Muscle of leg (tissue), 11 donors: Measurements from ENCODE around the gene BRPF3. TPM values are rescaled to one million over a fixed set of nuclear protein-coding genes. Genes with fewer than 3 reads are reported as not detected.
A peak's percentile ranks its signal among the peaks of the same experiment; 100 is the strongest.

Experiments used
- DNase-seq: peaks from one replicate; pipeline ENCODE4 v3.0.0; 2013
- H3K27ac ChIP-seq: one replicate; pipeline ENCODE4 v1.5.1; 2013; ENCODE audit warnings: mild to moderate bottlenecking, low read length, control low read depth
- H3K27me3 ChIP-seq: one replicate; pipeline ENCODE4 v1.6.1; 2013; ENCODE audit warnings: low read length; ENCODE audit not compliant: control insufficient read depth, insufficient read depth
- H3K36me3 ChIP-seq: one replicate; pipeline ENCODE4 v1.6.1; 2013; ENCODE audit warnings: low read length; ENCODE audit not compliant: control insufficient read depth, insufficient read depth
- H3K4me1 ChIP-seq: one replicate; pipeline ENCODE4 v1.6.1; 2013; ENCODE audit warnings: low read length; ENCODE audit not compliant: control insufficient read depth, insufficient read depth
- H3K4me3 ChIP-seq: one replicate; pipeline ENCODE4 v1.5.1; 2013; ENCODE audit warnings: low read length, control low read depth
- H3K9me3 ChIP-seq: replicated peaks from 2 replicates; pipeline ENCODE4 v1.6.1; 2013; ENCODE audit warnings: low read depth, low read length; ENCODE audit not compliant: control insufficient read depth
- WGBS: methylation state at CpG from one replicate; pipeline ENCODE4 v1.1.5; 2013; ENCODE audit warnings: missing lambda C conversion rate; ENCODE audit not compliant: insufficient coverage; 5-methylcytosine and 5-hydroxymethylcytosine counted together
- polyA plus RNA-seq, 8 donors: library from polyadenylated mRNA; unstranded; fragments of 120-200 nt; gene quantifications; one replicate each; pipeline versions ENCODE4 v1.2.1 to v1.2.3, GENCODE V29; 2013; ENCODE audit warnings: inconsistent platforms in 1 of 8, low replicate concordance in 1 of 8; ENCODE audit not compliant: insufficient read length in 8 of 8, insufficient read depth in 1 of 8
- total RNA-seq: library from RNA; stranded (reverse); fragments of 120-200 nt; gene quantifications from one replicate; pipeline ENCODE4 v1.2.4, GENCODE V29; 2013

The BRPF3 gene
- total and polyA plus RNA-seq, 9 donors, result 10.1 to 32.3 (median 25.0) TPM

DNA sequence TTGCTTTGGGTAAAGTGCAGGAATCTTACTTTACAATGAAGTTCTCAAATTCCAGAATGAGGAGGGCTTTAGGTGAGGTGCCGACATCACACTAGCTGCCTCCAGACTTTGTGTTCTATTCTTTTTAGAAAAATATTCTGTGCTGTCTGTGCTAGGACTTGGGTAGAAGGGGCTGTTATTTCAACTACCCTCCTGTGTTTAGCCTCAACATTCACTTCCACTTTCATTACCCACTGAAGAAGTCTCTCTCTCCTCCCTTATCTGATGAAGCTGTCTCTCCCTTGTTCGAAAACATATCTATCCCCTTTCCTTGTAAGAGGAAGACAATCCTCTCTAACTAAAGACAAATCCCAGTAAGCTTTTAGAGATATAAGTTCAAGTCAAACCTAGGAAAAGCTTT, 25.0 kb upstream of the BRPF3 start:
- no peak for DNase-seq
- Histone ChIP-seq H3K27ac (no peak overlapping the region), H3K9me3 (no peaks in the 10 kb centered on the region), H3K27me3 (no peaks in the 10 kb centered on the region), H3K36me3 (no peaks in the 10 kb centered on the region), H3K4me1 (no peaks in the 10 kb centered on the region), H3K4me3 (no peak overlapping the region)
- no CpG with 5 or more reads among the region's 2 CpGs for WGBS

GRCh38 chr6:36177166-36177565, 19.4 kb upstream of the BRPF3 start:
- no peak overlapping the region for H3K4me3 ChIP-seq
- H3K27ac ChIP-seq, result no peak overlapping the region
- DNase-seq, result no peak
- peaks cover 10% of the 10 kb centered on the region for H3K9me3 ChIP-seq
- H3K4me1 ChIP-seq, result no peaks in the 10 kb centered on the region
- H3K27me3 ChIP-seq, result no peaks in the 10 kb centered on the region
- H3K36me3 ChIP-seq, result no peaks in the 10 kb centered on the region

DNA sequence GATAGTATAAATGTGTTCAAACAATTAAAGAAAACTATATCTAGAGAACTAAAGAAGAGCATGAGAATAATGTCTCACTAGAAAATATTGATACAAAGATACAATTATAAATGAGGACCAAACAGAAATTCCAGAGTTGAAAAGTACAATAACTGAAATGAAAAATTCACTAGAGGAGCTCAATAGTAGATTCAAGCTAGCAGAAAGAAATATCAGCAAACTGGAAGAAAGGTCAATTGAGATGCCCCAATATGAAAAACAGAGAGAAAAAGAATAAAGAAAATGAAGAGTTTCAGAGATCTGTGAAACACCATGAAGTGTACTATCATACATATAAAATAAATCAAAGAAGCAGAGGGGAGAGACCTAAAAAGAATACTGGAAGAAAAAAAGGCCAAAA, 18.0 kb upstream of the BRPF3 start:
- peaks cover 10% of the 10 kb centered on the region for H3K9me3 ChIP-seq

GRCh38 chr6:36180126-36180525, 16.4 kb upstream of the BRPF3 start:
- no peaks in the 10 kb centered on the region for H3K4me1 ChIP-seq
- no peaks in the 10 kb centered on the region for H3K36me3 ChIP-seq
- no peak for DNase-seq
- H3K4me3 ChIP-seq, result no peak overlapping the region
- no peaks in the 10 kb centered on the region for H3K27me3 ChIP-seq
- no peak overlapping the region for H3K27ac ChIP-seq
- peaks cover 10% of the 10 kb centered on the region for H3K9me3 ChIP-seq
- WGBS, result no CpG with 5 or more reads among the region's 1 CpG

More for the DNA sequence above, 18.0 kb upstream of the BRPF3 start:
- Histone ChIP-seq H3K27ac (no peak overlapping the region), H3K27me3 (no peaks in the 10 kb centered on the region), H3K4me1 (no peaks in the 10 kb centered on the region), H3K4me3 (no peak overlapping the region), H3K36me3 (no peaks in the 10 kb centered on the region)
- no peak for DNase-seq

DNA sequence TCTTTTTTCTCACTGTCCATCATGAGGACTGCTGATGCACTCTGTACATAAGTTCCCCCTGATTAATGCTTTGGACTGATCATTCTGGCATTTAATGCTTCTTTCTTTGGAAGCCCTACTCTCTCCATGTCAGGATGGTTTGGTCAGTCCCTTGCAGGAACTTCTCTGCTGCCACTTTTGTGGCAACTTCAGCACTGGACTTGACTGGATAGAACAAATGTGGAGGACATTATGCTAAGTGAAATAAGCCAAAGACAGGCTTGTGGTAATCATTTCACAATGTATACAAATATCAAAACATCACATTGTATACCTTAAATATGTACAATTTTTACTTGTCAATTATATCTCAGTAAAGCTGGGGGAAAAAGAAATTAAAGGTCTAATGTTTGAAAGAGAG, 12.2 kb upstream of the BRPF3 start:
- Histone ChIP-seq H3K4me1 (no peaks in the 10 kb centered on the region), H3K9me3 (no peaks in the 10 kb centered on the region), H3K4me3 (no peak overlapping the region), H3K27ac (no peak overlapping the region), H3K36me3 (no peaks in the 10 kb centered on the region), H3K27me3 (no peaks in the 10 kb centered on the region)
- no peak for DNase-seq

DNA sequence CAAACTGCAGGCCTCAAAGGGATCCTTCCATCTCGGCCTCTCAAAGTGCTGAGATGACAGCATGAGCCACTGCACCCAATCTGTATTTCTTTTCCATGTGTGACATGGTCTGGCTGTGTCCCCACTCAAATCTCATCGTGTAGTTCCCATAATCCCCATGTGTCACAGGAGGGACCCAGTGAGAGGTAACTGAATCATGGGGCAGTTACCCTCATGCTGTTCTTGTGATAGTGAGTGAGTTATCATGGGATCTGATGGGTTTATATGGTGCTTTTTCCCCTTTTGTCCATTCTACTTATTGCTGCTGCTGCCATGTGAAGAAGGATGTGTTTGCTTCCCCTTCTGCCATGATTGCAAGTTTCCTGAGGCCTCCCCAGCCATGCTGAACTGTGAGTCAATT, 10.3 kb upstream of the BRPF3 start:
- DNase-seq, result no peak
- Histone ChIP-seq H3K27me3 (no peaks in the 10 kb centered on the region), H3K4me3 (no peak overlapping the region), H3K36me3 (no peaks in the 10 kb centered on the region), H3K9me3 (no peaks in the 10 kb centered on the region), H3K27ac (no peak overlapping the region), H3K4me1 (no peaks in the 10 kb centered on the region)
- WGBS, result 82% methylated on average over 2 of the region's 2 CpGs

DNA sequence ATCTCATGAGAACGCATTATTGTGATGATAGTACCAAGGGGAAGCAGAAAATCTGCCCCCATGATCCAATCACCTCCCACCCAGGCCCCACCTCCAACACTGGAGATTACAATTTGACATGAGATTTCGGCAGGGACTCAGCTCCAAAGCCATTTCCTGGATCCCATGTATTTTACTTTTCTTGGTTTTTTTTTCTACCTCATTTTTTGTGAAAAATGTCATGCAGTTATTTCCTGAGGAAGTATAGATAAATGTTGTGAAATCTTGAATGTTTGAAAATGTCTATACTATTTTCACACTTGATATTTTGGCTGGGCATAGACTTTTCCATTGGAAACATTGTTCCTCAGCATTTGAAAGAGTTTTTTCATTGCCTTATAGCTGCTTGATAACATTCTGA, 9.1 kb upstream of the BRPF3 start:
- H3K4me1 ChIP-seq, result no peaks in the 10 kb centered on the region

GRCh38 chr6:36195471-36196112, 952 bp upstream of the BRPF3 start:
- H3K4me1 ChIP-seq, result peaks cover 9% of the 10 kb centered on the region
- peak overlapping the region; percentile 67 for H3K4me3 ChIP-seq
- WGBS, result no CpG with 5 or more reads among the region's 8 CpGs
- H3K9me3 ChIP-seq, result no peaks in the 10 kb centered on the region
- peak overlapping the region; percentile 90 for H3K27ac ChIP-seq
- H3K27me3 ChIP-seq, result no peaks in the 10 kb centered on the region
- no peak for DNase-seq
- peaks cover 14% of the 10 kb centered on the region for H3K36me3 ChIP-seq

More for the DNA sequence above, 9.1 kb upstream of the BRPF3 start:
- no CpG with 5 or more reads among the region's 2 CpGs for WGBS
- Histone ChIP-seq H3K27ac (no peak overlapping the region), H3K9me3 (no peaks in the 10 kb centered on the region), H3K36me3 (no peaks in the 10 kb centered on the region), H3K4me3 (no peak overlapping the region), H3K27me3 (no peaks in the 10 kb centered on the region)
- no peak for DNase-seq

DNA sequence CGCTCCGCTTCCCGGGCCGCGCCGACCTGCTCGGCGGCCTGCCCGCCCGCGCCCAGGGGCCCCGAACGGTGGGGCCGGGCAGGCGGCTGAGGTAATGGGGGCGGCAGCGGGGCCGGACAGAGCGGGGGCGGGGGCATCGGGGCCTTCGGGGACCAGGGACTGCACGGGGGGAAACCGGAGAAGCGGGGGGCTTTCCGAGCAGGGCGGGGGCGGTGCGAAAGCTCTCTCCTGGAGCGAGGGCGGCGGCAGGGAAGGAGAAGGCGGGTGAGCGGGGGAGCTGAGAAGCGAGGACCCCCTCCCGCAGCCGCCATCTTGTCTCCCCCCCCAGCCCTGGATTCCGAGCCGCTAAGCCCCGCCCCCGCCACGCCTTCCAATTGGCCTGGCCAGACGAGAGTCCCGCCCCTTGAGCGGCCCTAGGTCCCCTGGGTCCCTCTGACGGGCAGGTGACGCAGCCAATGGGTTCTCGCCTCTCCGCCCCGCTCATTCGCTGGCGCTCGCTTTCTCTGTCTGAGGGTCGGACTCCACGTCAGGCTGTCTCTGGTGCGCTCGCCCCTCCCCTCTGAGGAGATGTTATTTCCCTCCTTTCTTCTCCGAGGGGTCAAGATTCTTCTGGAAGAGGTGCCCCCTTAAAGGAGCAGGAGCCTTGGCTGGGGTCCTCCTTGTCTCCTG, 470 bp downstream of the BRPF3 start:
- Histone ChIP-seq H3K27ac (peak overlapping the region; percentile 95), H3K4me3 (peak overlapping the region; percentile 67), H3K4me1 (peaks cover 9% of the 10 kb centered on the region), H3K36me3 (peaks cover 27% of the 10 kb centered on the region), H3K27me3 (no peaks in the 10 kb centered on the region), H3K9me3 (no peaks in the 10 kb centered on the region)
- peak; percentile 98 for DNase-seq
- 0% methylated on average over 42 of the region's 58 CpGs for WGBS

DNA sequence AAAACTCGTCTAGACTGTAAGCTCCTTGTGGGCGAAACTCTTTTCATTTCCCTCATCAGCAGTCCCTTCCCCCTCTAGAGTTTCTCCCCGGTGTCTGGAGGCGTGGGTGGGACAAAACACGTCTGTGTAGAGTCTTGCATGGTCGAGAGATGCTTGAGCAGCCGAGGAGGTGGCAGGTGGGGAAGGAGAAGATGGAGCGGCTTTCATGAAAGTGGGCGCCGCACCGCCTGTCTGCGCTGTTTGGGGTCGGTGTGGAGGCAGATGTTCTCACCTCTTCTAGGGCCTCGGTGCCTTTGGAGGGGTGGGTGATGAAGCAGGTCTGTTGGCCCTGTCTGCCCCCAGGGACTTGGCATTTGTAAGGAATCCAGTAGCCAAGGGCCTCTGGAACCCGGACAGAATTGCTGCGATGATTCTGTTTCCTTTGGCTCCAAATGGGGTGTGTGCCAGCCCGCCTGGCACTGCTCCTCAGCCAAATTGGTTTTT, 1.2 kb downstream of the BRPF3 start:
- H3K27ac ChIP-seq, result peak overlapping the region; percentile 85

More for the DNA sequence above, 1.2 kb downstream of the BRPF3 start:
- 76% methylated on average over 9 of the region's 17 CpGs for WGBS
- no peaks in the 10 kb centered on the region for H3K27me3 ChIP-seq
- peak; percentile 27 for DNase-seq
- peaks cover 35% of the 10 kb centered on the region for H3K36me3 ChIP-seq
- peak overlapping the region; percentile 67 for H3K4me3 ChIP-seq
- peaks cover 9% of the 10 kb centered on the region for H3K4me1 ChIP-seq
- H3K9me3 ChIP-seq, result no peaks in the 10 kb centered on the region
